Stimulated activated CD4-positive, alpha-beta T cell treated with anti-CD3 and anti-CD28 coated beads, Interleukin-2, amount 100 ng/mL, for 48 hours (primary cell): Measurements from ENCODE around the gene TSPAN4.

Experiments used
- DNase-seq, 2 donors: peaks; one replicate each; pipeline ENCODE4 v3.0.0-alpha.2; 2020

Gene TSPAN4

DNA sequence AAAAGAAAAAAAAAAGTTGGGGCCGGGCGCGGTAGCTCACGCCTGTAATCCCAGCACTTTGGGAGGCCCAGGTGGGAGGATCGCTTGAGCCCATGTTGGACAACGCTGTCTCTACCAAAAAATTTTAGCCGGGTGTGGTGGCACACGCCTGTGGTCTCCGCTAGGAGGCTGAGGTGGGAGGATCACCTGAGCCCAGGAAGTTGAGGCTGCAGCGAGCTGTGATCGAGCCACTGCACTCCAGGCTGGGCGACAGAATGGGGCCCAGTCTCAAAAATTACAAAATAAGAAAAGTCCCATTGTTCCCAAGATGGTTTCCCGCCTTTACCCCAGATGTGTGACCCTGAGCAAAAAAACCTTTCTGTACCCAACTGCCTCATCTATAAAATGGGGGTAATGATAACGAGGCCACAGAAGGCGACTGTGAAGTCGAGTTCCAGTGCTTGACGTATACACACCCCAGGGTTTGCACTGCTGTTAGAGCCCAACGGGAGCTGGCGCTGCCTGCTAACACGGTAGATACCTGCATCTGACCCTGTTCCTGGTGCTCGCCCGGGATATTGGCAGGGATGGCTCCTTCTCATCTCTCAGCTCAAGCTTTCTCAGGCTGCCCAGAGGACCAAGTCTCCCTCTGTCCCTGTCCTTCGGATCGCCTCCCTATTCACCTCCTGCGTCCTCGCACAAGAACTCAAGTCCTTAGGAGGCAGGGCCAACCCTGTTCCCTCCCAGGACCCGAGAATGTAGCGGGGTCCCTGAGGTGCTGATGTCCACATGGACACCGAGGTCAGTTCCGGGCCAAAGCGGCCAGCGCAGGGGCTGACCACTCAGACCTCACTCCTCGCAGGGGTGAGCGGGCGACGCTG, 34.0 kb upstream of the TSPAN4 start:
- DNase-seq, result no peak

DNA sequence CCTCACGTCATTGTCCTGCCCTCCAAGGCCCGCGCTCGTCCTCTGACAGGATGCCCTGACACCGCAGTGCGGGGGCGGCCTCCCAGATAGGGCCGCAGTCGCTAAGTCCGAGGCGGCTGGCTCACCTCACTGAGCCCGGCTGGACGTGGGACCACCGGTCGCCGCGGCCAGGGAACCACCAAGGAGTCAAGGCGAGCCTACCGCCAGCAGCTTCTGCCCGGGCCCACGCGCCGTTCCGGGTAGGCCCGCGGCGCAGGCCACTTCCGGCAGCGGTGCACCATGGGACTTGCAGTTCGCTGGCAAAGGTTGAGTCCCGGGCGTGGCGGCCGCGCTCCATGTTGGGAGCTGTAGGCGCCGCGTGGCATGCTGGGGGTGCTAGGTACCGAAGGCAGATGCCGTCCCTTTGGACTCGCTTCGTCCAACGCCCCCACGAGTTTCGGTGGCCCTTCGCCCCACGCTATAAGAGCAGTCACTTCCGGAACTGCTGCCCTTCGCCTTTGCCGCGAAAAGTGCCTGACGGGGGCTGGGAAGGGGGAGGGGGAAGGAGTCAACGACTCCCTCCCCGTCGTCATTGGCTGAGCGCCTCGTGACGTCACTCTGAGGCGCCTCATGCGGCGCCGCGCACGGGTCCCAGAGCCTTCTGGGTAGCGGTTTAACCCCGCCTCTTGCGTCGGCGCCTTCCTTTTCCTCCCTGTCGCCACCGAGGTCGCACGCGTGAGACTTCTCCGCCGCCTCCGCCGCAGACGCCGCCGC, 33.2 kb upstream of the TSPAN4 start, which contains the start of gene RPLP2:
RPLP2 (plus strand) TSS at position 681 of the 753 bp plus-strand sequence. CDS start 268 bp downstream, outside the sequence.
- peak; percentile 96 to 97 for DNase-seq

DNA sequence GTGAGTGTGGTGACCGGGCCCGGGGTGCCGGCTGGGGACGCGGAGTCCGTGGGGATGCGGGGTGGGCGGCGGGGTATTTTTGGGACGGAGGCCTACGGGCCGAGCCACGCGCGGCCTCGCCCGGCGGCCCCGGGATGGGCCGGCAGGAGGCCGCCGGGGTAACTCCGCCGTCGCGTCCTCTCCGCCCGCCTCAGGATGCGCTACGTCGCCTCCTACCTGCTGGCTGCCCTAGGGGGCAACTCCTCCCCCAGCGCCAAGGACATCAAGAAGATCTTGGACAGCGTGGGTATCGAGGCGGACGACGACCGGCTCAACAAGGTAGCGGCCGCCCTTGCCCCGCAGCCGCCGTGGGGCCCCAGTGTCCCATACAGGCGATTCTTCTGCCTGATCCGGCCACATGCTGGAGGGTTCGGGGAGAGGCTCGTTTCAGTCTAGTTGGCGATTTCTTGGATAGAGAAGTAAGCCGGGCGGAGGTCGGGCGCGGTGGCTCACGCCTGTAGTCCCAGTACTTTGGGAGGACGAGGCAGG, 32.5 kb upstream of the TSPAN4 start:
- DNase-seq, result no peak

DNA sequence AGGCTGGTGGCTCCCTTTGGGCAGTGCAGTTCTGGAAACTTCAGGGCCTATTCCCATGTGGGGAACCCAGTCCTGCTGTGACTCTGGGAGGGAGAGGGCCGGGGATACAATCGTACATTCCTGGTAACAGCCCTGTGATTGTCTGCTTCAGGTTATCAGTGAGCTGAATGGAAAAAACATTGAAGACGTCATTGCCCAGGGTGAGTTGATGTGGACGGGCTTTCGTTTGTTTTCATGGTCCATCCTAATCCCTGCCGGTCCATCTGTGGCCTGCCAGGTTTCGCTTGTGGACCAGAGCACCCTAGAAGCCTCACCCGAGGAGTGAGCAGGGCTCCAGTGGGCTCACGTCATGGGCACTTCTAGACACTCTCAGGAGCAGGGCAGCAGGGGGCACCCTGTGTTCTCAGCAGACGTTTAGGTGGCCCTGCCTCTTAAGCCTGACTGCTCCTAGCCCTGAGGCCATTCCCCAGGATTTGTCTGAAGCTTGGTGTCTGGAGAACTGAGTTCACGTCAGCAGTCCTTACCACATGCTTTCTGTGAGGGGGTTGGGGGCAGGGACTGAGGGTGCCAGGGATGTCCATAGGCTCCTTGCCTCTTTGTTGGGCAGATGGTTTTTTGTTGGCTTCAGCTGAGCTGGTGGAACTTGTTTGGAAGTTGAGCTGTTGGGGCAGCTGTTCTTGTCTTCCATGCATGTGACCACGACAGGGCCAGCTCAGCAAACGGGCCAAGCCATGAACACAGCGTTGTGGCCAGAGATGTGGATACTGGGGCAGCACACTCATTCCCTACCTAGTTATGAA, 31.0 kb upstream of the TSPAN4 start:
- DNase-seq, result no peak

DNA sequence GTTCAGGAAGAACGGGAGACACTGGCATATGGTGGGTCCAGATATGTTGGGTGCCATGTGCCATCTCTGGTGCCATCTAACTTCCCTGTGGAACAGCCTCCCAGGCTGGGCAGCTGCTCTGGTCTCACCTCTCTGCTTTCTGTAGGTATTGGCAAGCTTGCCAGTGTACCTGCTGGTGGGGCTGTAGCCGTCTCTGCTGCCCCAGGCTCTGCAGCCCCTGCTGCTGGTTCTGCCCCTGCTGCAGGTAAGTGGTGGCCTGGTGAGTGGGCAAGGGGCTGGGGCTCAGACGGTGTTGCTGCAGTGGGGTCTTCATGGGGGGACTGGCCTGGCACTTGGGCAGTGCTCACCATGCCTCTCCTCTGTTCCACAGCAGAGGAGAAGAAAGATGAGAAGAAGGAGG, 30.3 kb upstream of the TSPAN4 start:
- DNase-seq, result no peak

DNA sequence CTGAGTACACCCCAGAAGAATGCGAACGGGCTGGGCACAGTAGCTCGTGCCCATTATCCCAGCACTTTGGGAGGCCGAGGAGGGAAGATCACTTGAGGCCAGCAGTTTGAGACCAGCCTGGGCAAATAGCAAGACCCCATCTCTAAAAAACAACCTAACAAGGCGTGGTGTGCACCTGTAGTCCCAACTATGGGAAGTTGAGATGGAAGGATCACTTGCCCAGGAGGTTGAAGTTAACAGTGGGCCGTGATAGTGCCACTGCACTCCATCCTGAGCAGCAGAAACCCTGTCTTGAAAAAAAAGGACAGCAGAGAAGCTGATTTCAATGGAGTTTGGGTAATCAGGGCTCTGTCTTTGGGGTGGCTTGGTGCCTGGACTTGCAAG, 29.6 kb upstream of the TSPAN4 start:
- DNase-seq, result no peak

DNA sequence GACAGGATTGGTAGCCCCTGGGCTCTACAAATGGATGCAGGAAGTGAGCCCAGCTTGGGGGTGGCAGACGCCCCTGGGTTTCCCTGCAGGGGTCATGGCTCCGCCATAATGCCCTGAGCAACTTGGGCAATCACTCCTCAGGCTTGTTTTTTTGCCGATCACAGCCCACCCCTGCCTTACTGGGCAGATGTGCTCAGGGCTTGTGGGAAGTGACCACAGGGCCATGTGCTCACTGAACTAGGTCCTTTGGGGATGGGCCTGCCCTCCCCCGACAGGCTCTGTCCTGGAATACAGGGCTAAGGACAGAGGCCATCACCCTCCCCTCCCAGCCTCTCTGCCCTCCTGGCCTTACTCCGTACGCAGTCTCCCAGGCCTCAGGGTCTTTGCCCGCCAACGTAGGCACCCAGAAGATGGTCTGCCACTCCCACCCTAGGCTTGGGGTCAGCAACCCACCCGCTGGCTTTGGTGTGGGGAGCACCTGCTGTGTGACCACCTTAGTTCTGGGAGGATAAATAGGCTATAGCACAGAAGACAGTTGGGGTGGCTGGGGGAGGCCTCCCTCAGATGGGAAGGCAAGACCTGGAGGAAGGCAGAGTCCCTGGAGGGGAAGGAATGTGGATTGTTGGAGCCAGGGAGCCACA, 29.1 kb upstream of the TSPAN4 start:
- no peak for DNase-seq

DNA sequence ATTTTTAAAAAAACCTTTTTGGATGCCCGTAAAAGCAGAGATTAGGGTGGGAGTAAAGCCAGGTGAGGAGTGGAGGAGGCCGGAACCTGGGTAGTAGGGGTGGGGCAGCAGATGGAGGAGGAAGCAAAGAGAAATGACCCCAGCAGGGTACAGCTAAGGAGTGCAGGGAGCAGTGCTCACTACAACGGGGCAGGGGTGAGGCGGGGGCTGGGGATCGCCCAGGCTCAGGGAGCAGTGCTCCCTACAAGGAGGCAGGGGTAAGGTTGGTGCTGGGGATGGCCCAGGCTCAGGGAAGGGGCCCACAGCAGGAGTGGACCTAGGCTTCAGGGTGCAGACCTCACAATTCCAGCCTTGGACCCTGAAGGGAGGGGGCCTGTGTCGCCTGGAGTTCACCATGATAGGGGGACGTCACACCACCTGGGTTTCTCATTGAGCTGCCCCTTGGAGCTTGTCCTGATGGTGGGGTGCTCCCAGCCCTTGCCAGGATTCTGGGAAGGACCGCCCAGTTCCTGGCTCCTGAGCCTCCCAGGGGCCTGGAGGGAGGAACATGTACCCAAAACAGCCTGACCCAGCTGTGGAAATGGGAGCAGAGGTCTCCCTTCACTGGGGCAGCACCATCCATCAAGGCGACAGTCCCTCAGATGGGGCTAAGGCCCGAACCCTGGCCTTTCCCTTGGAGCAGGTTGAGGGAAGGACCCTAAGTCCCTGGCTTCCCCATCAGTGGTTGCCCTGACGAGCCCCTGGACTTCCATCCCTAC, 26.8 kb upstream of the TSPAN4 start:
- DNase-seq, result no peak

DNA sequence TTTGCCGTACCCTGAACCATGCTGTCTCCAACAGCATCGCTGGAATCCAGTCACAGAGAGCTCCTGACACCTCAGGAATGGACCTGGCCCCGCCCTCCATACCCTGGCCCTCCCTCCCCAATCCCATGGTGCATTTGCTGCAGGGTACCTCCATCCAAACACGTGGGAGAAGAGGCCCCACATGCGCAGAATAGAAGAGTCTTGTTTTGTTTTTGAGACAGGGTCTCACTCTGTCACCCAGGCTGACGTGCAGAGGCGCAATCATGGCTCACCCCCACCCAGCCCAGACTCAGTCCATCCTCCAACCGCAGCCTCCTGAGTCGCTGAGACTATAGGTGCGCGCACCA, 26.2 kb upstream of the TSPAN4 start:
- no peak for DNase-seq

DNA sequence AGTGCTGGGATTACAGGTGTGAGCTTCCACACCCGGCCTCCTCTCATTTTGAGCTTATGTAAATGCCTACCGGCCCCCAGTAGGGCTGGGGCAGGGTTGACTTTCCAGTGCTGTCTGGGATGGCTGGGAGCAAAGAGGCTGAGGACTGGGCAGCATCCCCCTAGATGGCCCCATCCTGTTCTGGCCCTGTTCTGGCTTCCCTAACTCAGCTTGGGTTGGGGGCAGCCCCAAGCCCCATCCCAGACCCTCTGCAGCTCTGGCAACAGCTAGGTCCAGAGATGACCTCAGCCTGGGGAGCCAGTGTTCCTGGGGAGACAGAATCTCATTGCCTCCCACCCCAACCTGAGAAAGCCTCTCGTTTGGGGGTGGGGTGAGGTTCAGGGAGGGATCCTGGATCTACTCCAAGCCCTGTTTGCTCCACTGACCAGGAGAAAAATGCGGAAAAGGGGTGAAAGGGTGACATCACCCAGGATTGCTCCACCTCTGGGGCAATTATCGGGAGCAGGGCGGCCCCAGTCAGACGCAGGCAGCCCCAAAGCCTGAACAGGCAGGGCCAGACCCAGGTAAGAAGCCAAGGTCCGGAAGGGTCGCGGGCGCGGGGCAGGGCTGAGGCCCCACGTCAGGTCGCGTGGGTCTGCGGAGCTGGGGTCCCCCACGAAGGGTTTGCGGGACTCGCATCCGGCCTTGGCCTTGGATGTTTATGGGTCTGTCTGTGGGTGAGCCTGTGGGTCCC, 24.1 kb upstream of the TSPAN4 start, which contains the start of gene PNPLA2:
PNPLA2 (plus strand) TSS at position 519 of the 733 bp plus-strand sequence. CDS start 805 bp downstream, outside the sequence.
- no peak for DNase-seq

DNA sequence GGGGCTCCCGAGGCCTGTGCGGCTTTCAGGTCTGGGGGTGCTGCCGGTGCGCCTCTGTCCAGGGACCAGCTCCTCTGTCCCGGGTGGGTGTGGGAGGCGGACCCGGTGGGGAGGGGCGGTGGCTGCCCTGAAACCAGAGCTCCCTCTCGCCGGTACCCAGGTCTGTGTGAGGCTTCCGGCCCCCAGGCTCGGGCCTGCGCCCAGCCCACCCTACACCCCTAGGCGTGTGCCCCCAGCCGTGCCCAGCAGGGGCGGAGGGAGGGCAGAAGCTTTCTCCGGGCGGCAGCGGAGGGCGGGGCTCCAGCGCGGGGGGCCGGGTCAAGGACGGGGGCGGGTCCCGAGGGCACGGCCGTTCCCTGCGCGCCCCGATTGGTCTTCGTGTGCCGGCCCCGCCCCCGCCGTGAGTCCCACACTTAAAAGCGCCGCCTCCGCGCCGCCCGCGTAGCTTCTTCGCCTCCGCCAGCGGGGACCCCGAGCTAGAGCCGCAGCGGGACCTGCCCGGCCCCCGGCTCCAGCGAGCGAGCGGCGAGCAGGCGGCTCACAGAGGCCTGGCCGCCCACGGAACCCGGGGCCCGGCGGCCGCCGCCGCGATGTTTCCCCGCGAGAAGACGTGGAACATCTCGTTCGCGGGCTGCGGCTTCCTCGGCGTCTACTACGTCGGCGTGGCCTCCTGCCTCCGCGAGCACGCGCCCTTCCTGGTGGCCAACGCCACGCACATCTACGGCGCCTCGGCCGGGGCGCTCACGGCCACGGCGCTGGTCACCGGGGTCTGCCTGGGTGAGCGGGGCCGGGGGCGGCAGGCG, 23.3 kb upstream of the TSPAN4 start:
- peak; percentile 87 to 92 for DNase-seq

DNA sequence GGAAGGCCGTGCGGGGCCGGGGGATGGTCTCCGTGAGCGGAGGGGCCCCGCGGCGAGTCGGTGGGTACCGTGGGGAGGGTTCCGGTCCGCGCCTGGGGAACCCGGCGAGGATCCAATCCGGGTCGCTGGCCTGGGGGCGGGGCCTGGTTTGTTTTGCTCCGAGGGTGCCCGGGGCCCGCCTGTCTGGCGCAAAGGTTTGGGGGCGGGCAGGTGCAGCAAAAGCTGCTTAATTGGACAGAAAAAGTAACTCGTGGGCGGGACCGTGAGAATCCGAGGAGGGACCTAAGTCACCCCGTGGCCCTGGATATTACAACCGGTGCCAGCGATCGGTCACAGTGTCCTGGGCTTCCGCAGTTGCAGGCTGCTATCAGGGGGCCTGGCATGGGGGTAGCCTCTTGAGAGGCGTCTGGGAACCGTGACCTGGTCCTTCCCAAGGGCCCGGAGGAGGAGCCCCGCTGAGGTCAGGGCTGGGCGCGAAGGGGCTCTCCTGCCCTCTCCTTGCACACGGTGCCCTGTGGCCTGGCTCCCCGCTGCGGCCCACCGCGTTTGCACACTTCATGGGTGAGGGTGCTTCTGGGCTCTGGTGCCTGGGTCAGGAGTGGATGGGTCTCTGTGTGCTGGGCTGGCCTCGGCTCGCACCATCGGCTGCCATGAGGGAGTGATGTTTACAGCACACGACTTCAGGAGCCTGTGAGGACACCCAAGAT, 22.6 kb upstream of the TSPAN4 start:
- peak; percentile 83 to 87 for DNase-seq

DNA sequence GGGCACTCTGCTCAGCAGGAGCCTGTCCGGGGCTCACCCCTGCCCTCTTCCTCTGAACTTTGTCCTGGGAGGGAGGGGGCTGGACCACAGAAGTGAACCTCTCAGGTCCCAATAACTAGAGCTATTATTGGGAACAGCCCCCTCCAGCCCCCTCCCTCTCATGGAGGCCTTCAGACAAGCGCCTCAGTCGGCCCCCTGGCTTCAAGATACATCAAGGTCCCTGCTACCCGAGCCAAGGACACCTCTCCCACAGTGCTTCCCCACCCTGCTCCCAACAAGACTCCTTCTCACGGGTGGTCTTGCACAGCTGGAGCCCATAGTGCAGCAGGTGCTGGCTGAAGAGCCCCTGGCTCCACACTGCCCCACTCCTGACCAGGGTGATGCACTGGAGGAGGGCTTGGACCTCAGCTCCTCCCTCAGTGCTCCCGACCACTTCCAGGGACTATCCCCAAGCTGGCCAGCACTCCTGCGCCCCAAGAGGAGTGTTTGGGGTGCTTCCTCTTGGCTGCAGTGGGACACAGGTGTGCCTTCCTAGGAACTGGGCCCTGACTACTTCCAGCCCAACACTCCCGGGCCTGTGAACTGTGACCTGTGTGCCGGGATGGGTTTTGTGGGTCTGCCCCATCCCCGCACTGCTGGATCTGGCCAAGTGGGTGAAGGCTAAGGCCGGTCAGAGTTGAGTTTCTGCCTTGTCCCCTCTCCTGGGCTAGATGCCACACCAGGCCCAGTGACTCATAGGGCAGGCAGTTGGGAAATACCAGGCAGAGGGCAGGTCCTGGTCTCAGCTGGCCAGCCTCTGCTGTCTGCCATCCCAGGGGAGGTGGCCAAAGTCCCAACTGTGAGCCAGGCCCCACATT, 21.8 kb upstream of the TSPAN4 start:
- DNase-seq, result no peak

DNA sequence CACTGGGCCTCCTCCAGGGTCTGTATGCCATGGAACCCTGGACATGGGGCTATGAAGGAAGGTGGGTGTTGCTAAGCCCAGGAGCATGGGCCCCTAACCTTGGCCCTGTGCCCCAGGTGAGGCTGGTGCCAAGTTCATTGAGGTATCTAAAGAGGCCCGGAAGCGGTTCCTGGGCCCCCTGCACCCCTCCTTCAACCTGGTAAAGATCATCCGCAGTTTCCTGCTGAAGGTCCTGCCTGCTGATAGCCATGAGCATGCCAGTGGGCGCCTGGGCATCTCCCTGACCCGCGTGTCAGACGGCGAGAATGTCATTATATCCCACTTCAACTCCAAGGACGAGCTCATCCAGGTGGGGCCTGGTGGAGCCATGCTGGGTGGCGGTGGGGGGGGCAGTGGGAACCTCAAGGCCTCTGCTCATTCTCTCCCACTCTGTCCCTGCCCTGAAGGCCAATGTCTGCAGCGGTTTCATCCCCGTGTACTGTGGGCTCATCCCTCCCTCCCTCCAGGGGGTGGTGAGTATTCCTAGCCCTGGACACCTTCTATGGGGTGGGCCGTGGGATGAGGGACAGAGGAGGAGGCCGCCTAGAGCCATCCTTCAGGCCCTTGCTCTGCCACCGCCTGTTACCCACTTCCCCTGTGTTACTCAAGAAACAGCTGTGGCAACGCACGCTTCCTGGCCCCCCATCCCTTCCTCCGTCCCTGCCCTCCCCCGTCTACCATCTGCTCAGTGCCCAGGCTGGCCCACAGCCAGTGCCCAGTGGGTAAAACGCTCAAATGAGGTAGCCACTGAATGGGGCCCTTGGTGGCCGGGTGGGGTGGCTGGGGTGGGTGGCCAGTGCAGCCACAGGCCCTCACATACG, 20.9 kb upstream of the TSPAN4 start:
- DNase-seq, result no peak

DNA sequence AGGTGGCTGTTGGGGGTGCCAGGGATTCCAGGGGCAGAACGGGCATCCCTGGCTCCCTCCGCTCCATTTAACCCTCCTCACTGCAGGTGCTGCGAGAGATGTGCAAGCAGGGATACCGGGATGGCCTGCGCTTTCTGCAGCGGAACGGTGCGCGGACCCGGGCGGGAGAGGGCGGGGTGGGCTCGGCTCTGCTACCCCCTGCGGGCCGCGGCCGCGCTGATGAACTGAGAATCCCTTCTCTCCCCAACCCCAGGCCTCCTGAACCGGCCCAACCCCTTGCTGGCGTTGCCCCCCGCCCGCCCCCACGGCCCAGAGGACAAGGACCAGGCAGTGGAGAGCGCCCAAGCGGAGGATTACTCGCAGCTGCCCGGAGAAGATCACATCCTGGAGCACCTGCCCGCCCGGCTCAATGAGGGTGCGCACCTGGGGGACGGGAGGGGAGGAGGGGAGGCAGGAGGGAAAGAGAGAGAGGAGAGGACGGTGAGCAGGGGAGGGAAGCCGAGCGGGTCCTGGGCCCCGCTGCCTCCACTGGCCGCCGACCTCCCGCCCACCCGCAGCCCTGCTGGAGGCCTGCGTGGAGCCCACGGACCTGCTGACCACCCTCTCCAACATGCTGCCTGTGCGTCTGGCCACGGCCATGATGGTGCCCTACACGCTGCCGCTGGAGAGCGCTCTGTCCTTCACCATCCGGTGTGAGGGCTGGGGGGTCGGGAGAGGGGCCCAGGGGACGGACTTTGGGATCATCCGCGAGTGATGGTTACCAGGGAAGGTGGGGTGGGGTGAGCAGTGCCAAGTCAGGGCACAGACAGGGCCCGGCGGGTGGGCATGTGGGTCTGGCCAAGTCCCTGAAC, 19.0 kb upstream of the TSPAN4 start:
- DNase-seq, result no peak

DNA sequence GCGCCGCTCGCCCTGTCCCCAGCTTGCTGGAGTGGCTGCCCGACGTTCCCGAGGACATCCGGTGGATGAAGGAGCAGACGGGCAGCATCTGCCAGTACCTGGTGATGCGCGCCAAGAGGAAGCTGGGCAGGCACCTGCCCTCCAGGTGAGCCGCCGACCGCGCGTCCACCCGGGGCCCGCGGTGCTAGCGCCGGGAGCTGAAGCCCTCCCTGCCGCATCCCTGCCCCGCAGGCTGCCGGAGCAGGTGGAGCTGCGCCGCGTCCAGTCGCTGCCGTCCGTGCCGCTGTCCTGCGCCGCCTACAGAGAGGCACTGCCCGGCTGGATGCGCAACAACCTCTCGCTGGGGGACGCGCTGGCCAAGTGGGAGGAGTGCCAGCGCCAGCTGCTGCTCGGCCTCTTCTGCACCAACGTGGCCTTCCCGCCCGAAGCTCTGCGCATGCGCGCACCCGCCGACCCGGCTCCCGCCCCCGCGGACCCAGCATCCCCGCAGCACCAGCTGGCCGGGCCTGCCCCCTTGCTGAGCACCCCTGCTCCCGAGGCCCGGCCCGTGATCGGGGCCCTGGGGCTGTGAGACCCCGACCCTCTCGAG, 18.3 kb upstream of the TSPAN4 start:
- DNase-seq, result no peak
